ENCODE results near the gene FNDC11. TPM values are rescaled to one million over a fixed set of nuclear protein-coding genes. Genes with fewer than 3 reads are reported as not detected.
A peak's percentile ranks its signal among the peaks of the same experiment; 100 is the strongest.

Gene FNDC11
- total RNA-seq, 1 donor from 2014 or later: 0.32 TPM

DNA sequence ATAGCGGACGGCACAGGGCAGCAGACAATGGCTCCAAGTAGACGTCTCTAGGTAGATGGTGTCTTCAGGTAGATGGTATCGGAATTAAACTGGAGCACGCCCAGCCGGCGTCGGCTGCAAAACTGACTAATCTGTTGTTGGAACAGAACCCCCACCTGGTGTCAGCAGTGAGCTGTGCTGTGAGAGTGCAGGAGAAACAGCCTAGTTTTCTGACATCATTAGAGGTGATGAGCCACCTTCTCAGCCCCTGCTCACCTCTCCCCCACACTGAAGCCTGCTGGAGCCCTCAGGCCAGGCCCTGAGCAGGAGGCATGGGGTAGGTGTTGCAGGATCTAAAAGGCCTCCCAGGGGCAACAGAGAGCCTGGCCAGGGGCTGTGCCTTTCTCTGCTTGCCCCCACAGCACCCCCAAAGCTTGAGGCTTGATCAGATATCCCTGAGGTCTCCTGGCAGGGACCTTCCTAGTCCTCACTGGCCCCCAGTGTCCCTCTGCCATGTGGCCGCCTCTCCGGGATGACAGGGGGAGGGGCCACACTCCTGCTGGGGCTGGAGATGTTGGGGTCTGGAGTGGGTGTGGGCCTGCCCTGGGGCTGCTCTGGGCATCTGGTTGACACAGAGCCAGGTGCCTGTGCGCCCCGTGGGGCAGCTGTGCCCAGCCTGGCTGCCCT, 27.0 kb downstream of the FNDC11 start:
- TF ChIP-seq, protein P1, sequence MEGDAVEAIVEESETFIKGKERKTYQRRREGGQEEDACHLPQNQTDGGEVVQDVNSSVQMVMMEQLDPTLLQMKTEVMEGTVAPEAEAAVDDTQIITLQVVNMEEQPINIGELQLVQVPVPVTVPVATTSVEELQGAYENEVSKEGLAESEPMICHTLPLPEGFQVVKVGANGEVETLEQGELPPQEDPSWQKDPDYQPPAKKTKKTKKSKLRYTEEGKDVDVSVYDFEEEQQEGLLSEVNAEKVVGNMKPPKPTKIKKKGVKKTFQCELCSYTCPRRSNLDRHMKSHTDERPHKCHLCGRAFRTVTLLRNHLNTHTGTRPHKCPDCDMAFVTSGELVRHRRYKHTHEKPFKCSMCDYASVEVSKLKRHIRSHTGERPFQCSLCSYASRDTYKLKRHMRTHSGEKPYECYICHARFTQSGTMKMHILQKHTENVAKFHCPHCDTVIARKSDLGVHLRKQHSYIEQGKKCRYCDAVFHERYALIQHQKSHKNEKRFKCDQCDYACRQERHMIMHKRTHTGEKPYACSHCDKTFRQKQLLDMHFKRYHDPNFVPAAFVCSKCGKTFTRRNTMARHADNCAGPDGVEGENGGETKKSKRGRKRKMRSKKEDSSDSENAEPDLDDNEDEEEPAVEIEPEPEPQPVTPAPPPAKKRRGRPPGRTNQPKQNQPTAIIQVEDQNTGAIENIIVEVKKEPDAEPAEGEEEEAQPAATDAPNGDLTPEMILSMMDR (IDR thresholded peaks at IDR 0.05): no peak
- peak; percentile 53 for ATAC-seq
- Histone ChIP-seq H3K36me3 (no peaks in the 10 kb centered on the region), H3K4me3 (no peak overlapping the region), H3K27me3 (peaks cover 8% of the 10 kb centered on the region), H3K27ac (no peak overlapping the region), H3K9me3 (no peaks in the 10 kb centered on the region), H3K4me1 (no peaks in the 10 kb centered on the region)
- no peak for DNase-seq
- intact Hi-C loops (cut with DNase I): no loop called here

DNA sequence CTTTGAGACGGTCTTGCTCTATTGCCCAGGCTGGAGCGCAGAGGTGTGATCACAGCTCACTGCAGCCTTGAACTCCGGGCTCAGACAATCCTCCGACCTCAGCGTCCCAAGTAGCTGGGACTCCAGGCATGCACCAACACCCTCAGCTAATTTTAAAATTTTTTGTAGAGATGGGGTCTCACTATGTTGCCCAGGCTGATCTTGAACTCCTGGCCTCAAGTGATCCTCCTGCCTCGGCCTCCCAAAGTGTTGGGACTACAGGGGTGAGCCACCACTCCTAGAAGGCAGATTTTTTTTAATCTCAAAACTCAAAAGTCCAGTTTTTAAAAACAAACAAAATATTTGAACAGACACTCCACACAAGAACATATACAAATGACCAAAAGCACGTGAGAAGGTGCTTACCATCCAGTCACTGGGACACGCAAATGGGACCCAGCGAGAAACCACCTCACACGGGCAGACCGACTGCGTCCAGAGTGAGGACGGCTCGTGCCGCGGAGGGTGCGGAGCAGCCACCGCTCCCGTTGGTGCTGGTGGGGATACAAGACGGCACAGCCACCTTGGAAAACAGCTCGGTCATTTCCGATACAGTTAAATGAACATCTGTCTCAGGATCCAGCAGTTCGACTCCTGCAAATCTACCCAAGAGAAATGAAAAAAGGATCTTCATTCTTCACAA, 28.6 kb downstream of the FNDC11 start:
- Histone ChIP-seq H3K36me3 (no peaks in the 10 kb centered on the region), H3K4me3 (no peak overlapping the region), H3K9me3 (no peaks in the 10 kb centered on the region), H3K27me3 (peaks cover 8% of the 10 kb centered on the region), H3K27ac (no peak overlapping the region), H3K4me1 (no peaks in the 10 kb centered on the region)
- DNase-seq (no peak), ATAC-seq (no peak)
- intact Hi-C loops (cut with DNase I): no loop called here
- TF ChIP-seq, protein P1 (IDR thresholded peaks at IDR 0.05): no peak

- Histone ChIP-seq H3K4me3 (no peak overlapping the region), H3K4me1 (no peaks in the 10 kb centered on the region), H3K36me3 (peaks cover 21% of the 10 kb centered on the region), H3K27ac (no peak overlapping the region), H3K9me3 (no peaks in the 10 kb centered on the region), H3K27me3 (no peaks in the 10 kb centered on the region)
- DNase-seq: no peak
- intact Hi-C loops (cut with DNase I): no loop called here
- TF ChIP-seq, protein P1 (IDR thresholded peaks at IDR 0.05): no peak
- ATAC-seq: no peak
Observed at GRCh38 chr20:63585616-63586565, 31.9 kb downstream of the FNDC11 start.

- H3K9me3 ChIP-seq: no peaks in the 10 kb centered on the region
- H3K4me3 ChIP-seq: no peak overlapping the region
- H3K27ac ChIP-seq: no peak overlapping the region
- no peaks in the 10 kb centered on the region for H3K4me1 ChIP-seq
- no peaks in the 10 kb centered on the region for H3K27me3 ChIP-seq
- TF ChIP-seq, protein P1 (IDR thresholded peaks at IDR 0.05): no peak
- peaks cover 28% of the 10 kb centered on the region for H3K36me3 ChIP-seq
- ATAC-seq (no peak), DNase-seq (no peak)
- intact Hi-C loops (cut with DNase I): no loop called here
Observed at GRCh38 chr20:63586797-63587196, 32.8 kb downstream of the FNDC11 start.

GRCh38 chr20:63587256-63587655, 33.3 kb downstream of the FNDC11 start:
- H3K27me3 ChIP-seq: no peaks in the 10 kb centered on the region
- intact Hi-C loops (cut with DNase I): no loop called here
- ATAC-seq (no peak), DNase-seq (no peak)
- H3K36me3 ChIP-seq: peaks cover 33% of the 10 kb centered on the region
- H3K9me3 ChIP-seq: no peaks in the 10 kb centered on the region
- no peaks in the 10 kb centered on the region for H3K4me1 ChIP-seq
- H3K4me3 ChIP-seq: no peak overlapping the region
- no peak overlapping the region for H3K27ac ChIP-seq
- TF ChIP-seq, protein P1 (IDR thresholded peaks at IDR 0.05): no peak

Measured in upper lobe of right lung (tissue), 1 donor.